Erythroblast (primary cell): Measurements from ENCODE around the gene DRG1.

Experiments
- GATA1 ChIP-seq: IDR thresholded peaks from 2 replicates; pipeline ENCODE4 v1.6.1; 2011; ENCODE audit warnings: low read depth, mild to moderate bottlenecking, control low read depth, low read length, moderate library complexity
- POLR2A ChIP-seq: IDR thresholded peaks from 2 replicates; pipeline ENCODE4 v1.6.1; 2011; ENCODE audit warnings: mild to moderate bottlenecking, low read length

- no peak for TF ChIP-seq POLR2A
- no peak for TF ChIP-seq GATA1
Measured at GRCh38 chr22:31350410-31350863, 49.0 kb upstream of the DRG1 start.
